PC-3 (cell line): ENCODE data around the gene LURAP1L. TPM values are rescaled to one million over a fixed set of nuclear protein-coding genes. Genes with fewer than 3 reads are reported as not detected.

Experiments used
- ATAC-seq: fragments of 200-7000 bp; cut with Tn5 transposase; 2 replicates; pipeline ENCODE4 v1.9.1; 2020; ENCODE audit warnings: mild to moderate bottlenecking, moderate library complexity
- BruUV-seq: library from RNA; stranded (reverse); fragments of 400-500 nt; replicated peaks from 2 replicates; lab custom pipeline; 2021; lab: Mats Ljungman, UMichigan
- CTCF ChIA-PET: fragments of 300-600 bp; sonication (Branson Sonifier 250); formaldehyde crosslinking; loops from one replicate; lab custom pipeline; 2022; ENCODE audit warnings: antibody characterized with exemption; lab: Charles Lee
- POLR2A ChIA-PET: fragments of 300-600 bp; sonication (Branson Sonifier 250); formaldehyde crosslinking; loops from one replicate; lab custom pipeline; 2022; ENCODE audit warnings: antibody characterized with exemption; ENCODE audit not compliant: unreplicated experiment; lab: Charles Lee
- DNase-seq: peaks from one replicate; pipeline ENCODE4 v3.0.0-alpha.2; 2015
- H2AFZ ChIP-seq: fragments of 300-600 bp; sonication (generic); 2 replicates; pipeline ENCODE4 v1.6.0; 2016; ENCODE audit warnings: antibody characterized with exemption, low read length
- H3F3A ChIP-seq: fragments of 300-600 bp; sonication (generic); one replicate; pipeline ENCODE4 v1.6.0; 2017; ENCODE audit warnings: antibody characterized with exemption, low read length, control low read depth, mild to moderate bottlenecking; ENCODE audit not compliant: unreplicated experiment
- H3K27ac ChIP-seq: fragments of 300-600 bp; sonication (generic); 2 replicates; pipeline ENCODE4 v1.5.1; 2016; ENCODE audit warnings: mild to moderate bottlenecking, low read length
- H3K27me3 ChIP-seq: fragments of 300-600 bp; sonication (generic); 2 replicates; pipeline ENCODE4 v1.6.1; 2016; ENCODE audit warnings: low read length, mixed read lengths
- H3K36me3 ChIP-seq: fragments of 300-600 bp; sonication (generic); 2 replicates; pipeline ENCODE4 v1.6.1; 2016; ENCODE audit warnings: low read depth, mixed run types, low read length, mixed read lengths
- H3K4me1 ChIP-seq: fragments of 300-600 bp; sonication (generic); 2 replicates; pipeline ENCODE4 v1.5.1; 2016; ENCODE audit warnings: low read length; ENCODE audit not compliant: insufficient read depth
- H3K4me2 ChIP-seq: fragments of 300-600 bp; sonication (generic); 2 replicates; pipeline ENCODE4 v1.6.0; 2016; ENCODE audit warnings: low read length
- H3K4me3 ChIP-seq: fragments of 300-600 bp; sonication (generic); 2 replicates; pipeline ENCODE4 v1.5.1; 2016; ENCODE audit warnings: mild to moderate bottlenecking, low read length, mixed read lengths
- H3K79me2 ChIP-seq: fragments of 300-600 bp; sonication (generic); 2 replicates; pipeline ENCODE4 v1.6.1; 2017; ENCODE audit warnings: low read length, mixed read lengths
- H3K9ac ChIP-seq: fragments of 300-600 bp; sonication (generic); 2 replicates; pipeline ENCODE4 v1.6.0; 2016; ENCODE audit warnings: mild to moderate bottlenecking, low read length
- H3K9me2 ChIP-seq: fragments of 300-600 bp; sonication (generic); replicated peaks from 2 replicates; pipeline ENCODE4 v1.6.1; 2016; ENCODE audit warnings: mixed run types, low read length, mixed read lengths
- H3K9me3 ChIP-seq: fragments of 300-600 bp; sonication (generic); 2 replicates; pipeline ENCODE4 v1.6.1; 2016; ENCODE audit warnings: low read length, mixed read lengths
- H4K20me1 ChIP-seq: fragments of 300-600 bp; sonication (generic); 2 replicates; pipeline ENCODE4 v1.6.1; 2016; ENCODE audit warnings: low read length, mixed read lengths
- CTCF ChIP-seq: fragments of 300-600 bp; sonication (generic); conservative IDR thresholded peaks from 2 replicates; pipeline ENCODE4 v1.5.1; 2017; ENCODE audit warnings: antibody characterized with exemption, low read depth, mild to moderate bottlenecking, low read length
- EZH2 ChIP-seq: fragments of 300-600 bp; sonication (generic); IDR thresholded peaks from one replicate; pipeline ENCODE4 v1.6.1; 2017; ENCODE audit warnings: antibody characterized with exemption, mild to moderate bottlenecking, low read length; ENCODE audit not compliant: unreplicated experiment
- EZH2phosphoT487 ChIP-seq: fragments of 300-600 bp; sonication (generic); IDR thresholded peaks from 2 replicates; pipeline ENCODE4 v1.6.1; 2018; ENCODE audit warnings: mild to moderate bottlenecking, antibody characterized with exemption, low read length, borderline replicate concordance
- intact Hi-C: fragments of 100-400 bp; cut with micrococcal nuclease; formaldehyde crosslinking; loops from 2 replicates; pipeline ENCODE4 v1.9.0; 2023
- total RNA-seq: library from RNA; depleted of rRNA; stranded (reverse); fragments of >200 nt; gene quantifications from 2 replicates; pipeline ENCODE4 v1.2.3, GENCODE V29; 2014

The LURAP1L gene
- total RNA-seq, 1 experiment from 2014 or later, result 16.4 TPM

DNA sequence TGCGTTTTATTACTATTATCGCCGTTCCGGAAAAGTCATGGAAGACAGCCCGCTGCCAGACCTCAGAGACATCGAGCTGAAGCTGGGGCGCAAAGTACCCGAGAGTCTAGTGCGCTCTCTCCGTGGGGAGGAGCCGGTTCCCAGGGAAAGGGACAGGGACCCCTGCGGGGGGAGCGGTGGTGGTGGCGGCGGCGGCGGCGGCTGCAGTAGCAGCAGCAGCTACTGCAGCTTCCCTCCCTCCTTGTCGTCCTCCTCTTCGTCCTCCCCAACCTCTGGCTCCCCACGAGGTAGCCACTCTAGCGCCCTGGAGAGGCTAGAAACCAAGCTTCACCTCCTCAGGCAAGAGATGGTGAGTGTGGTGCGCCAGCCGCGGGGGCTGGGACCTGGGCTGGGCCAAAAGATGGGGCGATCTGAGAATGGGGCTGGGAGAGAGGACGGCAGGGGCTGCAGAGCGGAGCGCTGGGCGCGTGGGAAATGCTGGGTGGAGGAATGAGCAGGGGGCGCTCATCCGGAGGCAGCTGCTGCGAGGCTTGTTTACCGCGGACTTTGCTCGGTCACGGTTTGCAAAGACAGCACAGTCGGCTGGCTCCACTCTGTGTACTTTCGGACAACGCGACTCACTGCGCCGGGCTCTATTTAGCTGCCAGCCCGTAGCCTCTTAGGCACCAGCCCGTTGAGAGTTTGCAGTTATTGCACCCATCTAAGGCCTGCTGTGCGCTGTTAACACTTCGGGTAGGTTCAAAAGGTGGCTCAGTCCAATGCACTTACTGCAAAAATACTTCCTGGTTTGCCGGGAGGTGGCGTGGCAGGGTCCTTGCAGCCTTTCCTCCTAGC is 1.1 kb downstream of the LURAP1L start:
- intact Hi-C loops, result loop anchor here (1.0 to 2.0 kb wide), 3 partner anchors 15 to 108 kb away; no protein-coding TSS in a partner anchor
- H3K4me2 ChIP-seq, result peak overlapping the region; percentile 81
- no peaks in the 10 kb centered on the region for H3K9me2 ChIP-seq
- TF ChIP-seq CTCF, result peak; percentile 59
- no peak for TF ChIP-seq EZH2phosphoT487
- POLR2A ChIA-PET, result interaction anchor here (0.7 to 1.7 kb wide), 5 partner anchors 16 to 182 kb away, joined by 3 to 48 read pairs (median 5); no protein-coding TSS in a partner anchor
- peak overlapping the region; percentile 92 for H3K27ac ChIP-seq
- no peaks in the 10 kb centered on the region for H4K20me1 ChIP-seq
- peak; percentile 76 for ATAC-seq
- H3K9ac ChIP-seq, result peak overlapping the region; percentile 98
- H3K9me3 ChIP-seq, result no peaks in the 10 kb centered on the region
- TSS peak; percentile 75 for BruUV-seq
- H2AFZ ChIP-seq, result peak overlapping the region; percentile 60
- no peaks in the 10 kb centered on the region for H3K27me3 ChIP-seq
- no peaks in the 10 kb centered on the region for H3K36me3 ChIP-seq
- DNase-seq, result peak; percentile 74
- CTCF ChIA-PET, result interaction anchor here (0.5 to 2.3 kb wide), 6 partner anchors 8 to 109 kb away, joined by 3 to 11 read pairs (median 4); no protein-coding TSS in a partner anchor
- peaks cover 25% of the 10 kb centered on the region for H3K4me1 ChIP-seq
- peaks cover 6% of the 10 kb centered on the region for H3F3A ChIP-seq
- H3K4me3 ChIP-seq, result peak overlapping the region; percentile 86
- peaks cover 49% of the 10 kb centered on the region for H3K79me2 ChIP-seq

- intact Hi-C loops, result loop anchor here (1.0 to 2.0 kb wide), 3 partner anchors 16 to 108 kb away; no protein-coding TSS in a partner anchor
- H3K9me2 ChIP-seq, result no peaks in the 10 kb centered on the region
- peaks cover 25% of the 10 kb centered on the region for H3K4me1 ChIP-seq
- H3K9me3 ChIP-seq, result no peaks in the 10 kb centered on the region
- H3K36me3 ChIP-seq, result no peaks in the 10 kb centered on the region
- CTCF ChIA-PET, result interaction anchor here (0.5 to 2.3 kb wide), 6 partner anchors 8 to 108 kb away, joined by 3 to 11 read pairs (median 4); no protein-coding TSS in a partner anchor
- POLR2A ChIA-PET, result interaction anchor here (0.6 to 1.7 kb wide), 6 partner anchors 17 to 182 kb away, joined by 3 to 48 read pairs (median 4); no protein-coding TSS in a partner anchor
- H4K20me1 ChIP-seq, result no peaks in the 10 kb centered on the region
- H3K79me2 ChIP-seq, result peaks cover 51% of the 10 kb centered on the region
- peak overlapping the region; percentile 86 for H3K4me3 ChIP-seq
- no peaks in the 10 kb centered on the region for H3K27me3 ChIP-seq
- H3K9ac ChIP-seq, result peak overlapping the region; percentile 98
- peak overlapping the region; percentile 92 for H3K27ac ChIP-seq
- no peak for TF ChIP-seq CTCF
- TF ChIP-seq EZH2phosphoT487, result no peak
- no peak for TF ChIP-seq EZH2
- peaks cover 6% of the 10 kb centered on the region for H3F3A ChIP-seq
- DNase-seq (peak; percentile 37), ATAC-seq (peak; percentile 2; the same call in 1 of the 2 replicates)
- BruUV-seq, result no TSS peak
- peak overlapping the region; percentile 60; the same call in 1 of the 2 replicates for H2AFZ ChIP-seq
- peak overlapping the region; percentile 81 for H3K4me2 ChIP-seq
Measured at GRCh38 chr9:12776513-12777055, 1.8 kb downstream of the LURAP1L start.
